Bronchial epithelial cell (primary cell): ENCODE results near the gene NTF4. TPM values are rescaled to one million over a fixed set of nuclear protein-coding genes. Genes with fewer than 3 reads are reported as not detected.

Source experiments
- DNase-seq: peaks from one replicate; pipeline ENCODE4 v3.0.0-alpha.2; 2010; ENCODE audit warnings: low read depth
- FAIRE-seq: peaks from 2 replicates; lab custom pipeline; 2011; peaks lifted over from hg19 to GRCh38; lab: Jason Lieb, UNC
- H3K27me3 ChIP-seq: 2 replicates; pipeline ENCODE4 v1.5.1; 2011; ENCODE audit warnings: low read length; ENCODE audit not compliant: control insufficient read depth, insufficient read depth
- H3K36me3 ChIP-seq: 2 replicates; pipeline ENCODE4 v1.5.1; 2011; ENCODE audit warnings: low read length; ENCODE audit not compliant: control insufficient read depth, insufficient read depth
- H3K4me3 ChIP-seq: 2 replicates; pipeline ENCODE4 v1.5.1; 2011; ENCODE audit warnings: mild to moderate bottlenecking, low read depth, low read length, control low read depth
- total RNA-seq: library from RNA; depleted of rRNA; stranded (reverse); fragments of >200 nt; gene quantifications from 2 replicates; pipeline ENCODE4 v1.2.1, GENCODE V29; 2014
- TF ChIP-seq, protein P1 (sequence below): IDR thresholded peaks from 2 replicates; pipeline ENCODE4 v1.5.1; 2011; ENCODE audit warnings: mild to moderate bottlenecking, moderate library complexity, low read length, control low read depth, inconsistent platforms; ENCODE audit not compliant: insufficient read depth, severe bottlenecking

Gene NTF4
- total RNA-seq, 1 donor from 2014 or later = 3.2 TPM

GRCh38 chr19:49109051-49109450 is 44.4 kb upstream of the NTF4 start:
- H3K4me3 ChIP-seq = no peak overlapping the region
- DNase-seq (no peak), FAIRE-seq (no peak)
- peaks cover 28% of the 10 kb centered on the region for H3K36me3 ChIP-seq
- TF ChIP-seq, protein P1, sequence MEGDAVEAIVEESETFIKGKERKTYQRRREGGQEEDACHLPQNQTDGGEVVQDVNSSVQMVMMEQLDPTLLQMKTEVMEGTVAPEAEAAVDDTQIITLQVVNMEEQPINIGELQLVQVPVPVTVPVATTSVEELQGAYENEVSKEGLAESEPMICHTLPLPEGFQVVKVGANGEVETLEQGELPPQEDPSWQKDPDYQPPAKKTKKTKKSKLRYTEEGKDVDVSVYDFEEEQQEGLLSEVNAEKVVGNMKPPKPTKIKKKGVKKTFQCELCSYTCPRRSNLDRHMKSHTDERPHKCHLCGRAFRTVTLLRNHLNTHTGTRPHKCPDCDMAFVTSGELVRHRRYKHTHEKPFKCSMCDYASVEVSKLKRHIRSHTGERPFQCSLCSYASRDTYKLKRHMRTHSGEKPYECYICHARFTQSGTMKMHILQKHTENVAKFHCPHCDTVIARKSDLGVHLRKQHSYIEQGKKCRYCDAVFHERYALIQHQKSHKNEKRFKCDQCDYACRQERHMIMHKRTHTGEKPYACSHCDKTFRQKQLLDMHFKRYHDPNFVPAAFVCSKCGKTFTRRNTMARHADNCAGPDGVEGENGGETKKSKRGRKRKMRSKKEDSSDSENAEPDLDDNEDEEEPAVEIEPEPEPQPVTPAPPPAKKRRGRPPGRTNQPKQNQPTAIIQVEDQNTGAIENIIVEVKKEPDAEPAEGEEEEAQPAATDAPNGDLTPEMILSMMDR = no peak
- no peaks in the 10 kb centered on the region for H3K27me3 ChIP-seq

DNA sequence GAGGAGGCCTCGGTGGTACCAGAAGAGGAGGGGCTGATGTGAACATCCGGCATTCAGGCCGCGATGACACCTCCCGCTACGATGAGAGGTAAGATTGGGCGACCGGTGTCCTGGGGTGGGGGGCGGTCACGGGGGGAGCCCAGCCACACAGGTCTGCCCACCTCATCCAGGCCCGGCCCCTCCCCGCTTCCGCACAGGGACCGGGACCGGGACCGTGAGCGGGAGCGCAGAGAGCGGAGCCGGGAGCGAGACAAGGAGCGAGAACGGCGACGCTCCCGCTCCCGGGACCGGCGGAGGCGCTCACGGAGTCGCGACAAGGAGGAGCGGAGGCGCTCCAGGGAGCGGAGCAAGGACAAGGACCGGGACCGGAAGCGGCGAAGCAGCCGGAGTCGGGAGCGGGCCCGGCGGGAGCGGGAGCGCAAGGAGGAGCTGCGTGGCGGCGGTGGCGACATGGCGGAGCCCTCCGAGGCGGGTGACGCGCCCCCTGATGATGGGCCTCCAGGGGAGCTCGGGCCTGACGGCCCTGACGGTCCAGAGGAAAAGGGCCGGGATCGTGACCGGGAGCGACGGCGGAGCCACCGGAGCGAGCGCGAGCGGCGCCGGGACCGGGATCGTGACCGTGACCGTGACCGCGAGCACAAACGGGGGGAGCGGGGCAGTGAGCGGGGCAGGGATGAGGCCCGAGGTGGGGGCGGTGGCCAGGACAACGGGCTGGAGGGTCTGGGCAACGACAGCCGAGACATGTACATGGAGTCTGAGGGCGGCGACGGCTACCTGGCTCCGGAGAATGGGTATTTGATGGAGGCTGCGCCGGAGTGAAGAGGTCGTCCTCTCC is 43.2 kb upstream of the NTF4 start:
- TF ChIP-seq, protein P1 = no peak
- Histone ChIP-seq H3K27me3 (no peaks in the 10 kb centered on the region), H3K4me3 (no peak overlapping the region), H3K36me3 (peaks cover 36% of the 10 kb centered on the region)
- FAIRE-seq (no peak), DNase-seq (no peak)

GRCh38 chr19:49106648-49107135 is 42.1 kb upstream of the NTF4 start:
- TF ChIP-seq, protein P1 = peak; percentile 88
- DNase-seq = peak; percentile 70
- no peaks in the 10 kb centered on the region for H3K27me3 ChIP-seq
- FAIRE-seq = peak; percentile 66
- no peak overlapping the region for H3K4me3 ChIP-seq
- peaks cover 43% of the 10 kb centered on the region for H3K36me3 ChIP-seq

- no peak for FAIRE-seq
- no peaks in the 10 kb centered on the region for H3K27me3 ChIP-seq
- H3K36me3 ChIP-seq = peaks cover 58% of the 10 kb centered on the region
Observed at GRCh38 chr19:49104229-49104864, 39.7 kb upstream of the NTF4 start.

DNA sequence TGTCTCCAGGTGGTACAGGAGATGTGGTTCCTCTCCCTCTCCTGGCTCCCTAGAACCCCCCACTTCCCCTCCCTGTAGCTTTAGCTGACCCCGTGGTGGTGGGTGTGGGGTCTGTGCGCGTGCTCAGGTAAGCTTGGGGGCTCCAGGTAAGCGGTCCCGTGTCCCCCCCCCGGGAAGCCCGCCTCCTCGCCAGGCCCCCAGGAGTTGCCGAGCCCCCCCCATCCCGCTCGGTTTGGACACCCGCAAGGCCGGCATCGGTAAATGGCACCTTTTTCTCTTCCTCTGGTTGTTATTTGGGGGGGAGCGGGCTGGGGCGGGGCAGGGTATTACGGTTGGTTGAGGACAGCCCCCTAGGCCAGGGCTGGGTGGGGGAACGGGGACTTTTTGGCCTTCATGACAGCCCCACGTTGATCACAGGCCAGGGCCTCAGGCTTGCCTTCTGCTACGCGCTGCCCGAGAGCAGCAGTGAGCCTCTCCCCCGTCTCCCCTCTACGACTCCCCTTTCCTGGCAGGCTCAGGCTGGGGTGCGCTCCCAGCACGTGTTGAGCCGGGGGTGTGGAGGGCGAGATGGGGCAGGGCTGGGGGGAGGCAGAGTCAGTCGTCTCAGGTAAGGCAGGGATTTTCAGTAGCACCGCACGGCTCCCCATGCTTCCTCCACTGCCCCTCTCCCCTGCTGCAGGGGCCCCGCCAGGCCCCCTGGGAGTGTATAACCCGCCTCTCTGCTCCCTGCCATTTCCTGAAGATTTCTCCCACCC is 38.9 kb upstream of the NTF4 start:
- FAIRE-seq = no peak
- no peak for DNase-seq
- Histone ChIP-seq H3K27me3 (no peaks in the 10 kb centered on the region), H3K36me3 (peaks cover 64% of the 10 kb centered on the region), H3K4me3 (no peak overlapping the region)
- TF ChIP-seq, protein P1 = no peak

More at GRCh38 chr19:49104229-49104864, 39.7 kb upstream of the NTF4 start:
- no peak overlapping the region for H3K4me3 ChIP-seq
- no peak for DNase-seq
- TF ChIP-seq, protein P1 = no peak
